GM12873 (cell line): Measurements from ENCODE around the gene CABCOCO1.

Source experiments
- TF ChIP-seq, protein P1 (sequence below): IDR thresholded peaks from 2 replicates; pipeline ENCODE4 v1.5.1; 2012; ENCODE audit warnings: low read depth, mild to moderate bottlenecking, moderate library complexity, low read length, control low read depth; ENCODE audit not compliant: insufficient read depth; ENCODE audit errors: missing control alignments

The CABCOCO1 gene

DNA sequence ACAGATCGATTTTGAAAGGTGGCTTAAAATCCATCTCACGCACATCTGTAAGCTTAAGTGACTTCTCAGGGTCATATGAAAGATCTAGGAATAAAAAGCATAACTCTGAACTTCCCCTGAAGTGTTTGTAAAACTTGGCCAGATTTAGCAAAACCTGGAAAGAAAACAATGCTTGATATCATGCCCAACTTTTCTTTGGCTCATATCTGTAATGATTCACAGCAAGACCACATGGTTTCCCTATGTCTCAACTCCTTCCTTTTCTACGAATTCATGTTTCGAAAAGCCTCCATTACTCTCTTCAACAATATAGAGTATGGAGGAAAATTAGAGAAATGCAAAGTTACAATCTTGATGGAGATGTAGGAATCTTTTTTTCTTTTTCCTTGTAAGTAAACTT is 20.1 kb upstream of the CABCOCO1 start:
- TF ChIP-seq, protein P1, sequence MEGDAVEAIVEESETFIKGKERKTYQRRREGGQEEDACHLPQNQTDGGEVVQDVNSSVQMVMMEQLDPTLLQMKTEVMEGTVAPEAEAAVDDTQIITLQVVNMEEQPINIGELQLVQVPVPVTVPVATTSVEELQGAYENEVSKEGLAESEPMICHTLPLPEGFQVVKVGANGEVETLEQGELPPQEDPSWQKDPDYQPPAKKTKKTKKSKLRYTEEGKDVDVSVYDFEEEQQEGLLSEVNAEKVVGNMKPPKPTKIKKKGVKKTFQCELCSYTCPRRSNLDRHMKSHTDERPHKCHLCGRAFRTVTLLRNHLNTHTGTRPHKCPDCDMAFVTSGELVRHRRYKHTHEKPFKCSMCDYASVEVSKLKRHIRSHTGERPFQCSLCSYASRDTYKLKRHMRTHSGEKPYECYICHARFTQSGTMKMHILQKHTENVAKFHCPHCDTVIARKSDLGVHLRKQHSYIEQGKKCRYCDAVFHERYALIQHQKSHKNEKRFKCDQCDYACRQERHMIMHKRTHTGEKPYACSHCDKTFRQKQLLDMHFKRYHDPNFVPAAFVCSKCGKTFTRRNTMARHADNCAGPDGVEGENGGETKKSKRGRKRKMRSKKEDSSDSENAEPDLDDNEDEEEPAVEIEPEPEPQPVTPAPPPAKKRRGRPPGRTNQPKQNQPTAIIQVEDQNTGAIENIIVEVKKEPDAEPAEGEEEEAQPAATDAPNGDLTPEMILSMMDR, result no peak

- TF ChIP-seq, protein P1, result no peak
Observed at GRCh38 chr10:61643316-61643751, 19.4 kb upstream of the CABCOCO1 start.

GRCh38 chr10:61653699-61654098 is 9.0 kb upstream of the CABCOCO1 start:
- TF ChIP-seq, protein P1, result no peak

DNA sequence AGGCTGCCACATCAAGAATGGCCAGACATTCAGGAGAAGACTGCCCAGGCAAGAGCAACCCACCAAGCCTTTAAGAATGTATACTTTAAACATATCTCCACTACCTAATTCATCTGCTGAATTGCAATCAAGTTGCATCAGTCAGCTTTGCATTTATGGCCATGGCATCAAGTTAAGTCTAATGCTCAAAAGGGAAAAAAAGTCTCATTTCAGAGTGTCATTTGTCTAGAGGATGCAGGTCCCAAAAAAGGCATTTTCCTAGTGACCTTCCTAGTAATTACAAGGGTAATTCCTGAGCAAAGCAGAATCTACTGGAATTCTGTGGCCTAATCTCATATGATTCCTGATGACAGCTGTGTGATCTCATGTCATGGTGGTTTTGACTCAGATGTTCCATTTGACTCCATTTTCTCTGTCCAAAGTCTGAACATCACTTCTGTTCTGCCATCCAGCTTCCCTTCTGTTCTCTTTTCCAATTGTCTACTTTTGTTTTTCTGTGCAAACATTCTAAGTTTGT is 7.3 kb upstream of the CABCOCO1 start:
- TF ChIP-seq, protein P1, result no peak

DNA sequence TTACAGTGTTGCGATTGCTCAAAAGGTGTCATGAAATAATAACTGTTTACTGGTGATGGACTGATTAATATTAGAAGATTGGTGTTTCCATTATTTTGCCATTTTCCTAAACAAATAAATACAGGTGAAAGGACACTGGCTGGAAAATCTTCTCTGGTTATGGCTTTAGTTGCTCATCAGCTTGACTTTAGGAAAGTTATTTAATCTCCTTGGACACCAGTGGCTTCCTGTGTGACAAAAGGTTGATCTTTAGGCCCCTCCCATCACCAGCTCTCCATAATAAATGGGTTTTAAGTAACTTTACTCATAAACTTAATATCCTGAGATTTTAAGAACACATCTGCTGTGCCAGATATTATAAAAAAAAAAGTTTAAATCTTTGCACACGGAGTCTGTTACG is 737 bp downstream of the CABCOCO1 start:
- TF ChIP-seq, protein P1, result no peak

- TF ChIP-seq, protein P1, result no peak
Observed at GRCh38 chr10:61664985-61665384, 2.3 kb downstream of the CABCOCO1 start.

GRCh38 chr10:61669161-61669725 is 6.5 kb downstream of the CABCOCO1 start:
- TF ChIP-seq, protein P1, result no peak
